Calu3 (cell line): ENCODE measurements around the gene TERC. TPM values are rescaled to one million over a fixed set of nuclear protein-coding genes. Genes with fewer than 3 reads are reported as not detected.

Source experiments
- total RNA-seq: library from RNA; stranded (reverse); gene quantifications from 2 replicates; pipeline ENCODE4 v1.2.3, GENCODE V29; 2022

Gene TERC
- total RNA-seq, 1 experiment from 2014 or later = 11.0 TPM

Other genes starting within 250 kb of the TERC start
- gene MECOM, start 101.3 kb downstream of the TERC start, total RNA-seq = 137 and 139 TPM in 2 replicates
- gene ACTRT3, start 4.5 kb upstream of the TERC start, total RNA-seq = 2.2 and 2.5 TPM in 2 replicates
- 19.9 and 22.9 TPM in 2 replicates for gene MYNN, start 8.3 kb upstream of the TERC start, total RNA-seq
- gene LRRIQ4, start 47.8 kb upstream of the TERC start, total RNA-seq = 0.27 TPM in 1 of 2 replicates, not detected in the other
- not detected in 2 replicates for gene LRRC34, start 47.8 kb upstream of the TERC start, total RNA-seq
- gene LRRC31, start 104.9 kb upstream of the TERC start, total RNA-seq = 2.8 and 3.3 TPM in 2 replicates
- gene SAMD7, start 146.5 kb upstream of the TERC start, total RNA-seq = not detected in 2 replicates
- gene SEC62, start 201.7 kb upstream of the TERC start, total RNA-seq = 143 and 148 TPM in 2 replicates